Measurements from ENCODE around the gene MTA3. TPM values are rescaled to one million over a fixed set of nuclear protein-coding genes. Genes with fewer than 3 reads are reported as not detected.

Gene MTA3
- total and polyA plus RNA-seq, 10 donors: 11.6 to 42.9 (median 28.5) TPM

GRCh38 chr2:42741140-42741539, 172.7 kb downstream of the MTA3 start:
- Histone ChIP-seq H3K4me1 (no peaks in the 10 kb centered on the region), H3K9me3 (peaks cover 0 to 18% (median 7%) of the 10 kb centered on the region in 8 donors), H3K36me3 (peaks cover 0 to 36% (median 9%) of the 10 kb centered on the region in 6 donors), H3K4me3 (no peak overlapping the region), H3K27ac (no peak overlapping the region), H3K27me3 (replicated peaks in 1 of 7) (no peaks in the 10 kb centered on the region)
- DNase-seq: no peak
- WGBS, 5 donors: 79 to 88% (median 81%) methylated on average over 3 of the region's 3 CpGs
- TF ChIP-seq POLR2A (IDR thresholded peaks at IDR 0.05): no peak
- TF ChIP-seq POLR2AphosphoS5 (IDR thresholded peaks at IDR 0.05): no peak
- TF ChIP-seq, protein P1, sequence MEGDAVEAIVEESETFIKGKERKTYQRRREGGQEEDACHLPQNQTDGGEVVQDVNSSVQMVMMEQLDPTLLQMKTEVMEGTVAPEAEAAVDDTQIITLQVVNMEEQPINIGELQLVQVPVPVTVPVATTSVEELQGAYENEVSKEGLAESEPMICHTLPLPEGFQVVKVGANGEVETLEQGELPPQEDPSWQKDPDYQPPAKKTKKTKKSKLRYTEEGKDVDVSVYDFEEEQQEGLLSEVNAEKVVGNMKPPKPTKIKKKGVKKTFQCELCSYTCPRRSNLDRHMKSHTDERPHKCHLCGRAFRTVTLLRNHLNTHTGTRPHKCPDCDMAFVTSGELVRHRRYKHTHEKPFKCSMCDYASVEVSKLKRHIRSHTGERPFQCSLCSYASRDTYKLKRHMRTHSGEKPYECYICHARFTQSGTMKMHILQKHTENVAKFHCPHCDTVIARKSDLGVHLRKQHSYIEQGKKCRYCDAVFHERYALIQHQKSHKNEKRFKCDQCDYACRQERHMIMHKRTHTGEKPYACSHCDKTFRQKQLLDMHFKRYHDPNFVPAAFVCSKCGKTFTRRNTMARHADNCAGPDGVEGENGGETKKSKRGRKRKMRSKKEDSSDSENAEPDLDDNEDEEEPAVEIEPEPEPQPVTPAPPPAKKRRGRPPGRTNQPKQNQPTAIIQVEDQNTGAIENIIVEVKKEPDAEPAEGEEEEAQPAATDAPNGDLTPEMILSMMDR (IDR thresholded peaks at IDR 0.05 in 8 of 11, conservative IDR thresholded peaks at IDR 0.05 in 3 of 11): no peak
- intact Hi-C loops (cut with DNase I; ENCODE audit: low total_unique reads): no loop called here

DNA sequence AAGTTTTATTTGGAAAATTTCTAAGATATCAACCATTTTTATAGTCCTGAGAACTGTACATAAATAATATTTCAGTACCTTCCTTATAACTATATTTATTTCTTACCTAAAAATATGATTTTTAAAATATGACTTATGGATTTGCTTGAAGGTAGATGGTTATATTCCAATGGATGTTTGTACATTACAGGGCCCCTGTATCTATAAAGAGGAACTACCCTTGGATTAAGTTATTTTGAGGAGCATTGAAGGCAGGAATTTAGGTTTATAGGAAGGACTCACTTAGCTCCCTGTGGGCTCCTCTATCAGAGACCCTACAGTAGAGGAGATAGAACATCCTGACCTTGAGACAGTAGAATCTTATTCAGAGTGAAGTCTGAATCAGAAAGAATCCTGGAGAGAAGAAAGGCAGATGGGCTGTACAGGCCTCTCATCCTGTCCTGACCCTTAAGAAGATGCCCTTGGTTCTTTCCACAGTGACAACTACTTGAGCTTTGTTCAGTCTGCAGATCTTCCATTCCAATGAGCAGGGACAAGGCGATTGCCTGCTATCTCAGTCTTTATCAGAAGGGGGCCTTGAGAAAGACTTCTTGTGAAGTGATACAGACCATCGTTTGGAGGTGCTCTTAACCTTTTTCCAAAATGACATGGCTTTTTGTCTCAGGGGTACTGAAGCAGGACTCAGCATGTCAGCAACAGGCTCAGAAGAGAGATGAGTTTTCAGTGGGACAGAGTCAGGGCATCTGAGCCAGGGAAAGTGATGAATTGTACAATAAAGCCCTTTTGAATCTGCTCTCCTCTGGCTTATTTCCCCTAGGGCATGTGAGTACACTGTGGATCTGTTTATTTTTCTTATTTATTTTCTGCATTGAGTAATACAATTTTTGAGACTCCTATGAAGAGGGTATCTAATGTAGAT, 174.6 kb downstream of the MTA3 start:
- TF ChIP-seq, protein P1 (IDR thresholded peaks at IDR 0.05 in 8 of 11, conservative IDR thresholded peaks at IDR 0.05 in 3 of 11): no peak
- TF ChIP-seq POLR2A (IDR thresholded peaks at IDR 0.05) (no peak), POLR2AphosphoS5 (IDR thresholded peaks at IDR 0.05) (no peak)
- H3K27ac ChIP-seq: no peak overlapping the region
- 60 to 85% (median 76%) methylated on average over 2 of the region's 2 CpGs for WGBS, 5 donors
- peaks cover 0 to 28% (median 2%) of the 10 kb centered on the region in 6 donors for H3K36me3 ChIP-seq
- H3K4me1 ChIP-seq: no peaks in the 10 kb centered on the region
- DNase-seq: no peak
- intact Hi-C loops (cut with DNase I; ENCODE audit: low total_unique reads): no loop called here
- H3K9me3 ChIP-seq: peaks cover 0 to 15% (median 7%) of the 10 kb centered on the region in 8 donors
- H3K27me3 ChIP-seq (replicated peaks in 1 of 7): no peaks in the 10 kb centered on the region
- H3K4me3 ChIP-seq: no peak overlapping the region

GRCh38 chr2:42743659-42743990, 175.2 kb downstream of the MTA3 start:
- TF ChIP-seq POLR2AphosphoS5 (IDR thresholded peaks at IDR 0.05): no peak
- TF ChIP-seq, protein P1 (IDR thresholded peaks at IDR 0.05 in 8 of 11, conservative IDR thresholded peaks at IDR 0.05 in 3 of 11): no peak
- TF ChIP-seq POLR2A (IDR thresholded peaks at IDR 0.05): no peak
- peaks cover 0 to 21% (median 2%) of the 10 kb centered on the region in 6 donors for H3K36me3 ChIP-seq
- peaks cover 0 to 9% (median 3%) of the 10 kb centered on the region in 8 donors for H3K9me3 ChIP-seq
- no peaks in the 10 kb centered on the region for H3K27me3 ChIP-seq (replicated peaks in 1 of 7)
- WGBS, 5 donors: 94 to 100% (median 100%) methylated on average over 1 of the region's 1 CpG
- DNase-seq: no peak
- no peak overlapping the region for H3K27ac ChIP-seq
- H3K4me1 ChIP-seq: no peaks in the 10 kb centered on the region
- H3K4me3 ChIP-seq: no peak overlapping the region
- intact Hi-C loops (cut with DNase I; ENCODE audit: low total_unique reads): no loop called here

DNA sequence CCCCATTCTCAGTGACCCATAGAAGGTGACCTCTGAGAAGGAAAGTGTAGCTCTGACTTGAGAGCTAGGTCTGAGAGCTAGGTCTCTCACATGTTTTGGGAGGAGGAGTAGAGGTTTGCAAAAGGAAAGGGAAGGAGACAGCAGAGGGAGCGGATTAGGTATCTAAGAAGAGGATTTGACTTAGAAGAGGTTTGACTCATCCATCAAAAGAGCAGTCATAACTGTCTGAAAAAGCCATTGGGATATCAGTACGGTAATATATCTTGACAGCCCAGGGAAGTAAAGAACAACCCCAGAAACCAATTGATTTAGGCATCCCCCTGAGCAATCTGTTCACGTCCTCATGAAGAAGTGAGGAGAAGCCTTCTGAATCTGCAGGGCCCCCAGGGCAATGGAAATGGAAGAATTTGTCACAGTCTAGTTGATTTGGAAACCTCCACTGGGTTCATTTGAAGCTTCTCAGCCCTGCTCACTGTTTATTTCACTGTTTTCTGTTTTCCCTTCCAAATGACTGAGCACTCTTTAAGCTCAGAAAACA, 176.2 kb downstream of the MTA3 start:
- TF ChIP-seq POLR2A (IDR thresholded peaks at IDR 0.05): no peak
- TF ChIP-seq POLR2AphosphoS5 (IDR thresholded peaks at IDR 0.05): no peak
- TF ChIP-seq, protein P1 (IDR thresholded peaks at IDR 0.05 in 8 of 11, conservative IDR thresholded peaks at IDR 0.05 in 3 of 11): no peak
- intact Hi-C loops (cut with DNase I; ENCODE audit: low total_unique reads): no loop called here
- Histone ChIP-seq H3K9me3 (no peaks in the 10 kb centered on the region), H3K27me3 (replicated peaks in 1 of 7) (no peaks in the 10 kb centered on the region), H3K4me3 (no peak overlapping the region), H3K36me3 (peaks cover 0 to 20% (median 2%) of the 10 kb centered on the region in 6 donors), H3K27ac (no peak overlapping the region), H3K4me1 (no peaks in the 10 kb centered on the region)
- DNase-seq: no peak
- WGBS, 5 donors: 88 to 100% (median 90%) methylated on average over 3 of the region's 3 CpGs
